ENCODE data around the gene EIF2D.

GRCh38 chr1:206566999-206567398 is 45.3 kb downstream of the EIF2D start:
- TF ChIP-seq CTCF (IDR thresholded peaks at IDR 0.05) (no peak), POLR2AphosphoS5 (IDR thresholded peaks at IDR 0.05) (no peak), EP300 (IDR thresholded peaks at IDR 0.05) (no peak)
